HCT116 (cell line): ENCODE measurements around the gene CUX1. TPM values are rescaled to one million over a fixed set of nuclear protein-coding genes. Genes with fewer than 3 reads are reported as not detected.

Experiments
- ATAC-seq: fragments of 200-7000 bp; cut with Tn5 transposase; 2 replicates; pipeline ENCODE4 v1.9.1; 2020; ENCODE audit warnings: mild to moderate bottlenecking, moderate library complexity
- BruUV-seq: library from RNA; stranded (reverse); fragments of 400-500 nt; replicated peaks from 2 replicates; lab custom pipeline; 2021; lab: Mats Ljungman, UMichigan
- CTCF ChIA-PET: fragments of 300-600 bp; sonication (Branson Sonifier 250); formaldehyde crosslinking; loops from one replicate; lab custom pipeline; 2021; ENCODE audit warnings: antibody characterized with exemption; lab: Charles Lee
- POLR2A ChIA-PET: fragments of 300-600, 350-600 bp; sonication (Branson Sonifier 250); formaldehyde crosslinking; loops from one replicate; lab custom pipeline; 2021; ENCODE audit warnings: antibody characterized with exemption; lab: Charles Lee
- RAD21 ChIA-PET, 2 experiments: fragments of 300-600 bp; sonication (Branson Sonifier 250); formaldehyde crosslinking; loops; one replicate each; lab custom pipeline; 2023; ENCODE audit warnings: low total read pairs in 2 of 2; ENCODE audit not compliant: uncharacterized antibody in 2 of 2, unreplicated experiment in 2 of 2, low non-redundant PET in 1 of 2; lab: Charles Lee
- DNase-seq: peaks from one replicate; pipeline ENCODE4 v3.0.0-alpha.2; 2010; ENCODE audit warnings: low read depth, low spot score
- H2AFZ ChIP-seq: fragments of 200-600 bp; shearing (Covaris generic), sonication (generic); 2 replicates; pipeline ENCODE4 v1.6.1; 2017; ENCODE audit warnings: low read depth, mixed run types, mixed read lengths, antibody characterized with exemption, low read length; ENCODE audit not compliant: poor library complexity, severe bottlenecking
- H3K27ac ChIP-seq: 2 replicates; pipeline ENCODE4 v1.5.1; 2012; ENCODE audit warnings: low read depth, low read length
- H3K27me3 ChIP-seq: fragments of 200-600 bp; sonication (generic); 2 replicates; pipeline ENCODE4 v1.6.1; 2016; ENCODE audit warnings: mixed run types, low read length, mixed read lengths; ENCODE audit not compliant: insufficient read depth
- H3K36me3 ChIP-seq, 2 experiments: fragments of 200-500 bp in 1 of 2; fragments of 200-600 bp in 1 of 2; sonication (Bioruptor generic) in 1 of 2; sonication (generic) in 1 of 2; 2 replicates each; pipeline versions ENCODE4 v1.5.1 to v1.6.1; 2014 to 2016; ENCODE audit warnings: low read length in 2 of 2, inconsistent platforms in 1 of 2, mixed read lengths in 1 of 2, mixed run types in 1 of 2; ENCODE audit not compliant: insufficient read depth in 2 of 2, control insufficient read depth in 1 of 2
- H3K4me1 ChIP-seq, 2 experiments: fragments of 200-600 bp in 1 of 2; sonication (generic) in 1 of 2; 2 replicates each; pipeline versions ENCODE4 v1.5.1 to v1.6.1; 2012 to 2017; ENCODE audit warnings: low read length in 2 of 2, inconsistent platforms in 1 of 2, mild to moderate bottlenecking in 1 of 2, mixed read lengths in 1 of 2, mixed run types in 1 of 2, moderate library complexity in 1 of 2; ENCODE audit not compliant: insufficient read depth in 2 of 2, control insufficient read depth in 1 of 2
- H3K4me2 ChIP-seq: fragments of 200-600 bp; sonication (generic); 2 replicates; pipeline ENCODE4 v1.6.1; 2017; ENCODE audit warnings: mixed run types, low read length, mixed read lengths
- H3K4me3 ChIP-seq, 2 experiments: fragments of 200-600 bp in 1 of 2; sonication (generic) in 1 of 2; replicated peaks in 1 of 2; 2 replicates each; pipeline ENCODE4 v1.5.1; 2011 to 2016; ENCODE audit warnings: low read length in 2 of 2, control low read depth in 1 of 2, low read depth in 1 of 2, mild to moderate bottlenecking in 1 of 2, mixed read lengths in 1 of 2, mixed run types in 1 of 2
- H3K79me2 ChIP-seq: fragments of 200-600 bp; sonication (generic); 2 replicates; pipeline ENCODE4 v1.6.1; 2017; ENCODE audit warnings: mild to moderate bottlenecking, mixed run types, low read length, moderate library complexity, mixed read lengths; ENCODE audit not compliant: insufficient read depth
- H3K9ac ChIP-seq: fragments of 200-600 bp; sonication (generic); 2 replicates; pipeline ENCODE4 v1.6.1; 2016; ENCODE audit warnings: low read length, mixed read lengths
- H3K9me2 ChIP-seq: fragments of 200-600 bp; sonication (generic), shearing (Covaris generic); 2 replicates; pipeline ENCODE4 v1.6.1; 2017; ENCODE audit warnings: mixed run types, mild to moderate bottlenecking, moderate library complexity; ENCODE audit not compliant: insufficient read depth
- H3K9me3 ChIP-seq, 2 experiments: fragments of 200-500 bp in 1 of 2; fragments of 200-600 bp in 1 of 2; sonication (Bioruptor generic) in 1 of 2; sonication (generic) in 1 of 2; 2 replicates each; pipeline ENCODE4 v1.6.1; 2014 to 2017; ENCODE audit warnings: low read length in 2 of 2, mixed read lengths in 2 of 2, inconsistent platforms in 1 of 2, low read depth in 1 of 2, mild to moderate bottlenecking in 1 of 2, mixed run types in 1 of 2, moderate library complexity in 1 of 2; ENCODE audit not compliant: control insufficient read depth in 1 of 2, insufficient read depth in 1 of 2
- H4K20me1 ChIP-seq: fragments of 200-600 bp; sonication (generic), shearing (Covaris generic); 2 replicates; pipeline ENCODE4 v1.6.1; 2017; ENCODE audit warnings: mixed run types, mild to moderate bottlenecking, moderate library complexity; ENCODE audit not compliant: insufficient read depth
- ATF3 ChIP-seq: IDR thresholded peaks from 2 replicates; pipeline ENCODE4 v1.6.1; 2012
- CBX3 ChIP-seq: IDR thresholded peaks from 2 replicates; pipeline ENCODE4 v1.6.1; 2012; ENCODE audit warnings: low read depth
- CTCF ChIP-seq, 3 experiments: fragments of 200-600 bp in 1 of 3; sonication (generic) in 1 of 3; IDR thresholded peaks in 2 of 3; conservative IDR thresholded peaks in 1 of 3; 2 replicates each; pipeline ENCODE4 v1.5.1; 2012 to 2017; ENCODE audit warnings: low read depth in 2 of 3, low read length in 2 of 3, antibody characterized with exemption in 1 of 3, borderline replicate concordance in 1 of 3, control low read depth in 1 of 3, mild to moderate bottlenecking in 1 of 3, mixed read lengths in 1 of 3, mixed run types in 1 of 3, moderate library complexity in 1 of 3; ENCODE audit not compliant: insufficient read depth in 1 of 3
- EGR1 ChIP-seq: IDR thresholded peaks from 2 replicates; pipeline ENCODE4 v1.6.1; 2012; ENCODE audit warnings: low read depth
- EZH2 ChIP-seq: fragments of 200-600 bp; sonication (generic); IDR thresholded peaks from 2 replicates; pipeline ENCODE4 v1.6.1; 2017; ENCODE audit warnings: antibody characterized with exemption, mixed run types
- EZH2phosphoT487 ChIP-seq: fragments of 200-600 bp; IDR thresholded peaks from 2 replicates; pipeline ENCODE4 v1.6.1; 2018; ENCODE audit warnings: antibody characterized with exemption, borderline replicate concordance
- POLR2AphosphoS5 ChIP-seq: IDR thresholded peaks from 2 replicates; pipeline ENCODE4 v1.6.1; 2011; ENCODE audit warnings: mild to moderate bottlenecking, low read depth, low read length, moderate library complexity
- REST ChIP-seq: IDR thresholded peaks from 2 replicates; pipeline ENCODE4 v1.6.1; 2012; ENCODE audit warnings: low read depth
- SIN3A ChIP-seq: IDR thresholded peaks from 2 replicates; pipeline ENCODE4 v1.6.1; 2012; ENCODE audit warnings: low read depth
- SP1 ChIP-seq: IDR thresholded peaks from 2 replicates; pipeline ENCODE4 v1.6.1; 2012; ENCODE audit warnings: low read depth
- SRF ChIP-seq: IDR thresholded peaks from 2 replicates; pipeline ENCODE4 v1.6.1; 2012; ENCODE audit warnings: low read depth
- TCF7L2 ChIP-seq: IDR thresholded peaks from 2 replicates; pipeline ENCODE4 v1.7.0; 2011; ENCODE audit warnings: borderline replicate concordance, inconsistent platforms; ENCODE audit not compliant: insufficient read depth, insufficient read length; ENCODE audit errors: extremely low read depth
- YY1 ChIP-seq: IDR thresholded peaks from 2 replicates; pipeline ENCODE4 v1.6.1; 2011; ENCODE audit warnings: low read length, low read depth, moderate library complexity, mild to moderate bottlenecking; ENCODE audit not compliant: insufficient replicate concordance; ENCODE audit errors: extremely low read depth
- ZBTB33 ChIP-seq: IDR thresholded peaks from 2 replicates; pipeline ENCODE4 v1.6.1; 2011; ENCODE audit warnings: mild to moderate bottlenecking, low read length, moderate library complexity; ENCODE audit not compliant: insufficient replicate concordance; ENCODE audit errors: extremely low read depth
- ZNF274 ChIP-seq: fragments of 200-500 bp; sonication (Bioruptor generic); IDR thresholded peaks from 2 replicates; pipeline ENCODE4 v1.6.1; 2014; ENCODE audit warnings: mild to moderate bottlenecking, low read depth, low read length, inconsistent platforms
- intact Hi-C: fragments of 100-400 bp; cut with micrococcal nuclease; formaldehyde crosslinking; loops from 2 replicates; pipeline ENCODE4 v1.10.0; 2022
- total RNA-seq: library from RNA; stranded (reverse); gene quantifications from one replicate; pipeline ENCODE4 v1.2.1, GENCODE V29; 2021; ENCODE audit not compliant: unreplicated experiment

CUX1 gene
- total RNA-seq, 1 experiment from 2014 or later: 68.9 TPM

GRCh38 chr7:102210787-102211186 is 393.4 kb downstream of the CUX1 start:
- Histone ChIP-seq H3K4me1 (no peaks in the 10 kb centered on the region), H3K79me2 (no peaks in the 10 kb centered on the region), H3K27me3 (no peaks in the 10 kb centered on the region), H3K4me2 (no peak overlapping the region), H3K4me3 (no peak overlapping the region), H2AFZ (no peak overlapping the region), H3K36me3 (0 out of 4 replicates have a peak, but pooled peaks cover 0 to 4% of the 10 kb centered on the region in 2 experiments)
- POLR2A ChIA-PET: no interaction called here
- BruUV-seq: no TSS peak
- RAD21 ChIA-PET: no interaction called here
- intact Hi-C loops: no loop called here
- TF ChIP-seq EZH2 (no peak), EZH2phosphoT487 (no peak), EGR1 (no peak), SP1 (no peak), TCF7L2 (no peak), ATF3 (no peak), SRF (no peak), YY1 (no peak), ZNF274 (no peak), CTCF (IDR thresholded peaks at IDR 0.05 in 2 of 3, conservative IDR thresholded peaks at IDR 0.05 in 1 of 3; ENCODE audit: borderline replicate concordance in 1 of 3, insufficient read depth in 1 of 3, low read depth in 2 of 3, low read length in 2 of 3) (no peak), POLR2AphosphoS5 (no peak), CBX3 (no peak), ZBTB33 (no peak), REST (no peak), SIN3A (no peak)
- TF ChIP-seq, all 23 proteins: peak for 0
- H3K27ac ChIP-seq: no peak overlapping the region
- H3K9me3 ChIP-seq: no peaks in the 10 kb centered on the region
- H4K20me1 ChIP-seq: no peaks in the 10 kb centered on the region
- no peaks in the 10 kb centered on the region for H3K9me2 ChIP-seq
- ATAC-seq (no peak), DNase-seq (no peak)
- CTCF ChIA-PET: no interaction called here
- no peak overlapping the region for H3K9ac ChIP-seq
